ENCODE data around the gene TP63.

TP63 gene

DNA sequence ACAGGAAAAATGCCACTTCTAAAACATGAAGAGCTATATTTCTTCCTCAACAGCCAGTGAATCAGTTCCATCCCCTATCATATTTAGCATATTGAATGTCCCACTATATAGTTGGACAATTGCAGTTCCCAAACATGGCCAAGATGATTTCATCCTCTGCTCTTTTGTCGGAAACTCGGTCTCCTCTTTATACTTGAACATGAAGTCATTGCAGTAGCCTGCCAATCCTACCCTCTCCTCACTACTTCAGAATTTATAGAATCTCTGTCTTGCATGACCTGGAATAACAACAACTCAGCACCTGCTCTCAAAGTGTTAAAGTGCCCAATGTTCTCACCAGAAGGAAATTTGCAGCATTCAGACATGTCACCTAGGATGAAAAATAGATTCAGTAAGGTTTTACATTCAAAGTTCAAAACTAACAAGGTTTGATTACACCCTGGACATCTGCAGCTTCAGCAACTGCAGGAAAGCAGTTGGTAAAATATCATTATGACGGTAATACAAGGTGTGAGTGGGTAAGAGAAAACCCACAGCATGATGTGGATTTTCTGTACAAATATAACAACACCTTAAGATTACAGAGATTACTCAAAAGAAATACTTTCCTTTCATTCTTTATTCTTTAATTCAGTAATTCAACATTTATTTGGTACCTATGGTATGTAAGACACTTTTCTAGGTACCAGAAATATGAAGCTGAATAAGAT lies 52.5 kb downstream of the TP63 start:
- no peak for DNase-seq (ENCODE audit: low read depth)

DNA sequence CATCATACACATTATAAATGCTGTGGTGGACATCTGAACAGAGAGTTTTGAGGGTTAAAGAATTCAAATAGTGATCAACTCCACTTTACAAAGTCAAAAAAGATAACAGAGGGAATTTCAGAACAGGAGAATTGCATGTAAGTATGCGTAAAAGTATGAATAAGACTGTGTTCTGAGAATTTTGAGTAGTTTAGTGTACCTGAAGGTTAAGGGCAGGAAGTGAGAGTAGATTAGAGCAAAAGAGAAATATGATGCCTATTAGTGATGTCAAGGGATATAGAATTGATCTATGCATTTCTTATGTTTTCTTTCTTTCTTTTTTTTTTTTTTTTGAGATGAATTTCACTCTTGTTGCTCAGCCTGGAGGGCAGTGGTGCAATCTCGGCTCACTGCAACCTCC lies 53.1 kb downstream of the TP63 start:
- no peak for DNase-seq (ENCODE audit: low read depth)

DNA sequence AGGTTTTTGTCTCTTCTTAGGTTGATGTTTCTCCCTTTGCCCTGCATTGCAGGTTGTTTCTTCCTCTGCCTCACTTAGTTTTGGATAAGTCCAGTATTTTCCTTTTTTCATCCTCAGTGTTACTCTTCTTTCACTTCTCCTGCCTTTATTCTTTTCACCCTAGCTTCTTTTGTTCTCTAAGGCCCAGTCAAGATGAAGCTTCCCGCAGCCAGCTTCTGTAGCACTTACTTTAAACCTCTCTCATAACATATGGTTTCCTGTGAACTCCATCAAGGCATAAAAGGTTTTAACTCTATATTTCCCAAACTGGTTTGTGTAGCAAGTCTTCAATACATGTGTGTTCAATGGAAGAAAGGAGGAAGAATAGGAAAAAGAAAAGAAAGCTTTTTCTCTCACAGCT lies 54.1 kb downstream of the TP63 start:
- DNase-seq (ENCODE audit: low read depth) = no peak

DNA sequence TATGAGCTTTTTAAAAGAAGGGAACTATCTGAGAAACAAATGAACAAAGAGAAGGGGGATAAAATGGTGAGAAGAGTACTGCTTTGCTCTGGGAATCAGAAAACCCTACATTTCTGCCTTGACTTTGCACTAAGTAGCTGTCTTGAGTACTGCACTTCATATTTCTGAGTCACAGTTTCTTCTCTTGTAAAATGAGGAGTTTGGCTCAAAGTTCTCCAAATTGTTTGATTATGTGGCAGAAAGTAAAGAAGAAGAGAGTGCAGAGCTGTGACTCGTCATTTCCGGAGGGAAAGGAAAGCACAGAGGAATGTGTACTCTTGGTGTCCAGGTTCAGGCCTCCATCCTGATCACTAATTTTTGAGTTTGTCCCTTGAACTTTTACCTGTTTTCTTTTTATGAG lies 54.7 kb downstream of the TP63 start:
- DNase-seq (ENCODE audit: low read depth) = no peak

DNA sequence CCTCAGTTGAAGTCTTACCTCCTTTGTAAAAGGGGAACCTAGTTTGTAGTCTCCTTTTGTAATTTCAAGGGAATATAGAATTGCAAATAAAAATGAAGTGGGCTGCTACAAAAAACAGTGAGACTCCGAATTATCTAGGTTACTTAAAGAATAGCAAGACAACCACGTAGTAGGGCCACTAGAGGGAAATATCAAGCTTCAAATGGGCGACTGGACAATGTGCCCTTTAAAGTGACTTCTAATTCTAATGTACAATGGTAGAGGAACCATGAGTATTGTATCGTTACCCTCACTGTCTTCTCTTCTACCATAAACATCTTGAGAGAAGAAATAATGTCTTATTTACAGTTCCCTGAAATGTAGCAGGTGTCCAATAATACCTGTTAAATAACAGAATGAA lies 56.3 kb downstream of the TP63 start:
- DNase-seq (ENCODE audit: low read depth) = no peak

DNA sequence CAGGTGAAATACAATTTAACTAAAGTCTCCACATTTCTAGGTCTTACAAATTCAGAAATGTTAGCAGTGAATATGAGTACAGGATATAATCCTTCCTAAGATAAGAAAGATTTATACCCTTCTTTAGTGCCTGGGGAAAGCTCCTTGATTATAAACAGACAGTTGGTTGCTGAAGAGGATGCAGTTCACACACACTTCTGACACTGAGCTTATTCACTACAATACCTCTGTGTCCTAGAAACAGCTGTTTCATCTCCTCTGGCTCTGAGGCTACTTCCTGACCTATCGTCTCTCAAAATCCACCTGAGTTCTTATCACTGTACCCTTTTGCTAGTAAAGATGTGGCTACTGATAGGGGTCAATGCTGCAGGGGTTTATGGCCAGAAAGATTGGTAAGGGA lies 57.1 kb downstream of the TP63 start:
- no peak for DNase-seq (ENCODE audit: low read depth)

DNA sequence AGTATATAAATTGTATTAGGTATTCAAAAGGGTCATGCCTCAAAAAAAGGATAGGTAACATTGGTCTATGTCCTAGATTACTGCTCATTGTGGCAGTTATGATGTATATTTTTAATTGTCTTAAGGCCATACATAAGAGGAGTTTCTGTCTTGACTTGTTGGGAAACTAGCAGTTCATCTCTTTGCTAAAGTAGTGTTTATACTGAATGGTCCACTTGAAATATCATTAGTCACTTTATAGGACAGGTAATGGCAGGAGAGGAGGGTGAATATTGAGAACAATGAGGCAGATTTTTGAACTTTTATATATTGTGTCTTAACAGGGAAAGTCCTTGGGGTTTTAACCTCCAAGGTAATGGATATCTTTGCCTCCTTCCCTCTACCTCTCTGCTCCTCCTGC lies 58.4 kb downstream of the TP63 start:
- no peak for DNase-seq (ENCODE audit: low read depth)

DNA sequence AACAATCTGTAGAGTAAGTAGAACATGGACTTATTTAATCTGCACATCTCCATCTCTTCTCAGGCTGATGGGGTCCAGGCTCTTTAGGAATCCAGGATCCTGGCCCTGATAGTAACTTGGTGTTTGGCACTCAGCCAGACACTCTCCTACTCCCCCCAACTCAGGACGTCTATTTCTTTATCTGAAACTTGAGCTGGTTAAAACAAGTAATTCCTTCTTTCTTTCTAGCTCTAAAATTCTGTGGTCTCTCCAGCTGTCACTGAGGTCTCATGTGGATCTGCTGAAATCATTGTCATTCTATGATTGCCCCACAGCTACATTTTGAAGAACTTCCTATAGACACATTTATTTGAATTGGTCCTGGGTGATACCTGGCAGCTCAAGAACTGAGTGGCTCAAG lies 59.0 kb downstream of the TP63 start:
- DNase-seq (ENCODE audit: low read depth) = no peak

DNA sequence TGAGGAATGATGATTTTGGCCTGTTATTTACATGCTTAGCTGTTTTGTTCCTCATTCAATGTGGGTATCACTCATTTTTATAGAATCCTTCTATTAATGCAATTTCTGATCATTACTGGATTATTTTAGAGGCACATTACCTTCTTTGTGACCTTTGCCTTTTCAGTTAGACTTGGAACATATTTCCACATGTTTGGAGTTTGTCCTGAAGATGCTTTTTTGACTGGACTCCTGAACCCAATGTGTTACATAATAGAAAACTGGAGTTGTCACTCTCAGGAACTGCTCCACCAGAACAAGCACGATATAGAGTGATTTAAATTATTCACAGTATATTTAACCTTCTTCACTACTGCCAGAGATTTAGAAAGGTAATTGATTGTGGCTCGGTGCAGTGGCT lies 59.5 kb downstream of the TP63 start:
- DNase-seq (ENCODE audit: low read depth) = no peak

DNA sequence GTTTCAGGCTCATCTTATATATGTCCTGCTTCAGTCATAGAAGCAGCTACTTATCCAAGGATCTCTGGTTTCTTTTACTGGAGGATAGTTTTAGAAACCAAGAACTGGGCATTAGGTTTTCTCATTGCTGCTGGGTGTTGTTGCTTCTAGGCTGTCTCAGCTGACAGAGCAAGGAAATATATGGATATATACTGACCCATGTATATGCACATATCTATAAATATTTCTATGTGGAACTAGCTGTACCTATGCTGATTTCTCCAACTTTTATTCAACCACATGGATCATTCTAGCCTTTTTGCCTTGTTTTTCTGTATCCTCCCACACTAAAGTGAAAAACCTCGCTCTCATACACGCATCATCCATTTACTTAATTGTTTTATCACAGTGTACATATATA lies 64.2 kb downstream of the TP63 start:
- no peak for DNase-seq (ENCODE audit: low read depth)

DNA sequence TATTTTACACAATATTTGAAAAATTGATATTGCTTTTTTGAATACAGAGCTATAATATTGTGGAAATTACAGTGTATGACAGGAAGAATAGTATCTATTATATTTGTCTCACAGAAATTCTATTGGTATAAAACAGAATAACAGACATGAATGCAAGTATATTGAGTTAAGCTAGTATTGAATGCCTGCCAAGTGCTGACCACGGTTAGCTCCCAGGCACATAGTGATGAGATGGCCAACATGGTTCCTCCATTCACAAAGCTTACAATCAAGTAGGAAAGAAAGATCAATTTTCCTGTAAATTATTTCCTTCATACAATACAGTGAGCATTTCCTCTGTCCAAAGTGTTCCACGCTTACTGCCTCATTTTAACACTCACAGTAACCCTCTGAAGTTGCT lies 67.6 kb downstream of the TP63 start:
- no peak for DNase-seq (ENCODE audit: low read depth)

DNA sequence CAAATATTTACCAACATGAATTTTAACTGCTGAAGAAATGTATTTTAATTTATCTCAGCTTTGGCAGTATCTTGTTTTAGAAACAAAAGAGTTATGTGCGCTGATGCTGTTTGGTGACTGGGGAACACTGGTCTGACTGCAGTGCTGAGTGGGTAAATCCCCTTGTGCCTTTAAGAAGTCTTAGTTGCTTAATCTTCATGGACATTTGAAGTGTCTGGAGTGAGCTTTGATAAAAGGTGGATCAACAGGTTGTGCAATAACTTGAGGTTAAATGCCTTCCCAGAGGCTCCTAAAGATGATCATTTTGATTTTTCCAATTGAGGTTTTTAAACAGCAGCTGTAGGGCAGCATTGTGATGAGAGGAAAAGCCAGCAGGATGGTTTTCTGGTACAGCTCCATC lies 68.7 kb downstream of the TP63 start:
- DNase-seq (ENCODE audit: low read depth) = no peak

DNA sequence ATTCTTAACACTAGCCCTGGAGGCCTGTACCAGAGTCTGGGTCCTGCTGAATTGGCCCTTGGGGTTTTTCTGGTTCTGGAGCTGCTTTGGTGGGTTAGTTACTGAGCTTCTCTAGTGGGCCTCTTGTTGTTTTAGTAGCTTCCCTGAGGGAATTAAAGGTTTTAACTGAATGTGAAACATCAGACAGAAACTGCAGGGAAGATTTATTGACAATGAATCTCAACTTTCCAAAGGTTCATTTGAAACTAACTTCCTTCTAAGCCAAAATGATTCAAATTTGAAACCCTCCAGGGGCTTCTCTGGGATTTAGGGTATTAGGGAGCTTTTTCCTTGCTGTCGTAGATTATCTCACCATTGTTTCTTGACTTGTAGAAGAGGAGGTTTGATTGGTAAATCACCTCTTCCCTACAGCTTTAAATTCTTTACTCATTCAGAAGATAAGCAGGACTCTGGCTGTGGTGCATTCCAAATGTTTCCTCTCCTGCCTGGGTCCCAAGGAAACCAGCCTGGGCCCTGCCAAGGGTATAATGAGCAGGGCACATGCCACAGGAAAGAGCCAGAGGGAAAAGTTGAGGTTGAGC lies 71.0 kb downstream of the TP63 start:
- DNase-seq (ENCODE audit: low read depth) = no peak

DNA sequence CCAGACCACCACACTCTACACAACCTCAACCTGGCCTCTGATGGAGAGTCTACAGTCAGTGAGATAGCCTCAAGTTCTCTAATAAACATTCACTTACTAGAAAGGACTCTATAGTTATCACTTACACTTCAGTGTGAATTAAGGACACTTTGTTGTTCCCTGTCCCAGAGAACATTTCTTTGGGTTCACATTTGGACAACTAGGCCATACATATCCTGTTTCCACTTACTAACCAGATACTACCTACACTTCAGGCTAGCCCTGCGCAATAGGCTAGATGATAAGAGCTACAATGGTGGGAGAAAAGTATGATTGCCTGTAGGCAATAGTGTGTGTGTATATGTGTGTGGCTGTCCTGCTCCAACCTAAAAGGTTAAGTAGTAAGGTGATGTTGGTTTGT lies 72.7 kb downstream of the TP63 start:
- no peak for DNase-seq (ENCODE audit: low read depth)

DNA sequence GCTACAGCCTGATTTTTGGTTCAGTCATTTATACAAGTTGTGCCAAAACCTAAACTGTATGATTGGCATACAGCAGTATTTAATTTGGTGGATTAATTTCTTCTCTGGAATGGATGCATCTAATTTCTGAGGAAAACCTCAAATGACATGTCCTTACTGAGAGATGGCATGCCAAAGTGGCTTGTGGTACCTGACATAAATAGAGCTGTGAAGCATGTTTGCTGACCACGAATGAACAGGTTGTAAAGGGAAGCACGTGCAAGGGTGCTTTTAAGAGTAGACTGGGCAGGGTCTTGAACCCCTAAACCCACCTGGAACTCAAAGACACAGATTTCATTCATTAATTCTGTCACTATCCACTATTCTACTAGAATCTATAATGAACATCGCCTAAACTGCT lies 77.2 kb downstream of the TP63 start:
- no peak for DNase-seq (ENCODE audit: low read depth)

DNA sequence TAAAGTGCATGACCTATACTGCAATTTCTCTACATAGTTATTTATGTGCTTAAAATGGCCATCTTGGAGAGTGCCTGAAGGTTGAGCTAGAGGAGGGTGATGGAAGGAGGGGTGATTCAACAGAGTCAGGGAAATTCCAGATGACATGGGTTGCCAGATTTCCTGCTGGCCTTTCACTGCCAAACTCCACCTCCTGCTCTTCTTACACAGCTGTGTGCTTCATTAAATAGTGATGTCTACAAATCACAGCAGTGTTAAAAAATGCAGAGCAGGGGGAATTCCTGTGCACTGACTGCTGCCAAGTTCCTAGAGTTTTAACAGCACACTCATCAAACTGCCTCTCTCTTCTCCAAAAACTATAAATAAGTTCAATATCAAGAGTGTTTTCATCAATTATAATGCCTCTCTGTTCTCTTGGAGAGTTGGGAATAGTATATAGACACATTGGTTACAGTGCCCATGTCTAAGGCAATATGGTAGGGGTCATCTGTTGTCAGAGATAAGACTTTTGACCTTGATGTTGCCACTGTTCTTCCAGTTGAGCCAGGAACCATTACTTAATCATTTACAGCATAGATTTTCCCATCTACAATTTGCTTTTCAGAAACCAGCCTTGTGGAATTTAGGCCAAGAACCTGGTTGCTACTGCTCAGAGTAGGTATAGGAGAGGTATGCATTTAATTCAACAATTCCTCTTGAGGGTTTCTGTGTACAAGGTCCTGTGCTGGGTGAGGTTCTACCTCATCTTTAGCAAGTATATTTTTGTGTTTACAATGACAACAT lies 79.6 kb downstream of the TP63 start:
- DNase-seq (ENCODE audit: low read depth) = no peak

DNA sequence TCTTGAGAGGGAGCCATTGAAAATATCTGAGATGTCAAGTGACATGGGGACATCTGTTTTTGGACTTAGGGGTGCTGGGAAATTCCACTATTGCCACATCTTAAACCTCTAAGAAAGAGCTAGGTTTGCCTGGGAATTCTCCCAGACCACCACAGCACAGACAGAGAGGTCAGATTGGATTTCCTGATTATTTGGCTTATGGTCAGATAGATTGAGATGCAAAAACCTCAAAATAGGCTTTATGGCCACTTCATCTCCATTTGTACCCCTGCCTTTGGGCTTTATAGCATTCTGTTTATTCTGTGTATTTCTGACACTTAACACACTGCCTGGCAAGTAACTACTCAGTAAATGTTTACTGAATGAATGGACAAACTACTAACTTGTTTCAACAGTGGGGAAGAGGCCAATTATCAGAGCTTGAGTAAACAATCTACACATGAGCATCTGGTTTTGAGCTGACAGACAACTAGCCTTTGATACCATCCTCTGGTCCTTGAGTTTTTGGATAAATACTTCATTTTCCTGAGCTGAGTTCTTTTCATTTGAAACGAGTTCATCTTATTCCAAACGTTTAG lies 81.8 kb downstream of the TP63 start:
- no peak for DNase-seq (ENCODE audit: low read depth)

DNA sequence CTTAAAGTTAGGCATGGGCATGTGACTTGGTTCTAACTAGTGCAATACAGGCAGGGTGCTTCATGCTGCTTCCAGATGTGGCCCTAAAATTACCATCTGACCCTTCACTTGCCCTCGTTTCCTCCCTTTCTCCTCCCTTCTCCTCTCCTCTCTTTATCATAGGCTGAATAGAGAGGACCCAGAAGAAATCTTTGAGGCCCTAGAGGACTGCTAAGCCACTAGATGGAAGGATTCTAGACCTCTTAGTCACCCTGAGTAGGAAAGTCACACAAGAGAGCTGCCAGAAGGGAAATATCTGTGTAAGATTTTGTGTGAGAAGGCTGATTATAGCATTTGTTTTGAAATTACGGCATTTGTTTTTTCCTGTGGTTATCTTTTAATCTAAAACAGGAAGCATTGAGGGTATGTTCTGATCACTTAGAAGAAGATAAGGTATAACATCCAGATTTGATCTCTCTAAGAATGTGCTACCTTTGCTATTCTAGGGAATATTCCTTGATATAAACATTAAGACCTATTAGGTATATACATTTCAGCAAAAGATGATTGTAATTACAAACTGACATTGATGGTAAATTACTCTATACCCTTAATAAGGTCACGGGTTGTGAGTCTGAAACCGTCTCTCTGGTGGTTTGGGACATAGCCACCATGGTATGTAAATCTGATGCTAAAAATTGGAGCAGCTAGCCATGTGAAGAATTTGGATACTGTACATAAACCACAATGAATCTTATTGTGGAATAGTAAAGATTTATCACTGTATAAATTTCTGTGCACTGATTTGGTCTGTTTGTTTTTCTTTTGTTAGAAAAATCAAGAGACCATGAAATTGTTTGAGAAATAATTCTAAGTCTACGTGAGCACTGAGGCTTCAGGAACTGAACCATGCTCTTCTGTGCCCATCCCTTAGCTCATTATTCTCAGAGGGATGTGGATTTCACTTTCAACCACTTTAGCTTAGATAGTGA lies 84.1 kb downstream of the TP63 start:
- no peak for DNase-seq (ENCODE audit: low read depth)

DNA sequence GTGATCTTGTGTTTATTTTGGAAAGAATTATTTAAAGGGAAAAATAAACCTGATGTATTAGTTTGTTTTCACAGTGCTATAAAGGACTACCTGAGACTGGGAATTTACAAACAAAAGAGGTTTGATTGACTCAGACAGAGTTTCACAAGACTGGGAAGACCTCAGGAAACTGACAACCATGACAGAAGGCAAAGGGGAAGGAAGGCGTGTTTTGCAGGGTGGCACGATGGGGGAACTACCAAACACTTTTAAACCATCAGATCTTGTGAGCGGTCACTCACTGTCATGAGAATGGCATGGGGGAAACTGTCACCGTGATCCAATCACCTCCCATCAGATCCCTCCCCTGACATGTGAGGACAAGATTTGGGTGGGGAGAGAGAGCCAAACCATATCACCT lies 87.0 kb downstream of the TP63 start:
- DNase-seq (ENCODE audit: low read depth) = no peak

DNA sequence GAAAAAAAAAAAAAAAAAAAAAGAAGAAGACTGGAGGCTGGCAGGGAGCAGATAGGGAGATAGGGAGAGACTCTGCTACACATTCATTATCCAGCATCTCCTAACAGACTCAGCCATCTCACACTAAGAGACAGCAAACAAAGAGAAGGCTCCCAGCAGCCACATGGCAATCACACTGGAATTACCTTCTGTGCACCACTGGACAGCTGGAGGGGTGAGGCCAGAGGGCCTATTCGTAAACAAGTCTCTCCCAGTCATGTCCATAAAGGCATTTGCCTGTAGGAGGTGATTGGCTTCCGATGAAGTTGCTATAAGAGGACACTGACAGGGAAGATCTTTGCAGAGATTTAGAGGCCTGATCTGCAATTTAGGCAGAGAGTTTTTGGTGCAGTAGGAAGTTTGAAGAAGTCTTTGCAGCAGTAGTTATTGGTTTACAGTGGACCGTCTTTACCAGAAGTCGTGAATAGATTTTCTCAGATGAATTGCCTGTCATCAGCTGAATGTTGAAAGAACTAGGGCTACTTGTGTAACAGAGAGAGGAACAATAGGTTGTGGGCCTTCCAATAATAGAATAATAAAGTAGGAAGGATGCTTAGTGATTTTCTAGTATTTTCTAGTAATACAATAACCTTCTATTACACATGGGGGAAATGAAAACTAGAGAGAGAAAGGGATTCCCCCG lies 89.7 kb downstream of the TP63 start:
- DNase-seq (ENCODE audit: low read depth) = no peak

DNA sequence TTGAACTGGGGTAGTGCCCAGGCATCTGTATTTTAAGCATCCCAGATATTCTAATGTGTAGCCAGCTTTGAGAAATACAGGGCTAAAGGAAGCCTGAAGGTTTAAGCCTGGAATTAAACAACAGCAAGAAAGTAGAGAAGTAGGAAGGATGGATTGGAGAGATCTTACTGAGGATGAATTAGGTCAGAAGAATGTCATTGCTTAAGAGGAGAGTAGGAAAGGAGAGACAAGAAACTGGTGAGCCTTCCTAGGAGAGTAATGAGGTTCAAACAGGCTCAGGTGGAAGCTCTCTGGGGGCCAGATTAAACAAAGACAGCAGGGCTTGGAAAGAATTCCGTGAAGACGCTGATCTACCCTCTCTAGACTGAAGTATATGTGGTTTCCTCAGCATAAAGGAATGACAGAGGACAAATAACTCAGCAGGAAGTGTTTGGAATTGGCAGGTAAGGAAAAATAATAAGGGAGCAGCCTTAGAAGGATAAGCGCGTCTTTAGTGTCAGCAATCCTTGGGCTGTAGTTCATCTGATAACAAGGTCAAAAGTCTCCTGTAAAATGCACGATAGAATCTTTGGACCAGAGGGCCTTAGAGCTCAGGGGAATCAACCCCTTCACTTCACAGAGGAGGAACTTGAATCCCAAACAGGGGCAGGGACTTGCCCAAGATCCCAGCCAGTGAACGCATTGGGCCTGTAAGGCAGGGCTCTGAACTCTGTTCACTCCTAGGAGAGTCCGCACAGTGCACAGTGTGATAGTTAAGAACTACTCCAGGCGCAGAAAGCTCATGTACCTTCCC lies 90.9 kb downstream of the TP63 start:
- no peak for DNase-seq (ENCODE audit: low read depth)
